Activated naive CD4-positive, alpha-beta T cell treated with anti-CD3 and anti-CD28 coated beads, Interleukin-2, amount 50 U/mL, for 72 hours (primary cell): ENCODE measurements around the gene RREB1. TPM values are rescaled to one million over a fixed set of nuclear protein-coding genes. Genes with fewer than 3 reads are reported as not detected.
A peak's percentile ranks its signal among the peaks of the same experiment; 100 is the strongest.
"Not testable (repeated sequence)": the region's sequence is repeated elsewhere in the genome, so short reads cannot be mapped to it uniquely, and the experiment has no call there.

Experiments used
- ATAC-seq, 2 donors: fragments of 150-1000 bp; cut with Tn5 transposase; 2 replicates each; pipeline ENCODE4 v1.10.0; 2021; ENCODE audit warnings: mild to moderate bottlenecking in 2 of 2, moderate library complexity in 2 of 2
- DNase-seq, 2 donors: peaks; one replicate each; pipeline ENCODE4 v3.0.0; 2021 to 2022; ENCODE audit warnings: low spot score in 2 of 2
- H3K27ac Mint-ChIP-seq, 2 donors: one replicate each; pipeline ENCODE4 v1.8.0; 2022; ENCODE audit warnings: mild to moderate bottlenecking in 2 of 2, mixed read lengths in 2 of 2
- H3K36me3 Mint-ChIP-seq, 2 donors: one replicate each; pipeline ENCODE4 v1.8.0; 2022; ENCODE audit warnings: mixed read lengths in 2 of 2
- H3K9me3 Mint-ChIP-seq, 2 donors: one replicate each; pipeline ENCODE4 v1.8.0; 2022; ENCODE audit warnings: mixed read lengths in 2 of 2
- total RNA-seq, 2 donors: library from RNA; stranded (reverse); gene quantifications; one replicate each; pipeline ENCODE4 v1.2.3, GENCODE V29; 2022

Gene RREB1
- total RNA-seq, 2 donors from 2014 or later = 15.0 to 22.4 TPM

- ATAC-seq = peak; percentile 62 to 66
- Mint-ChIP-seq H3K27ac (peak overlapping the region; percentile 82 to 93), H3K9me3 (no peaks in the 10 kb centered on the region), H3K36me3 (no peaks in the 10 kb centered on the region)
- DNase-seq = no peak
Measured at GRCh38 chr6:7145885-7146828, 38.4 kb downstream of the RREB1 start.

GRCh38 chr6:7147051-7147671 is 39.4 kb downstream of the RREB1 start:
- peak overlapping the region; percentile 79 to 82 for H3K27ac Mint-ChIP-seq
- H3K36me3 Mint-ChIP-seq = no peaks in the 10 kb centered on the region
- DNase-seq (no peak), ATAC-seq (no peak)
- H3K9me3 Mint-ChIP-seq = no peaks in the 10 kb centered on the region

- H3K27ac Mint-ChIP-seq = peak overlapping the region in 1 of 2 donors; percentile 82
- no peak for DNase-seq
- H3K36me3 Mint-ChIP-seq = no peaks in the 10 kb centered on the region
- ATAC-seq = peak; percentile 59 to 78
- H3K9me3 Mint-ChIP-seq = no peaks in the 10 kb centered on the region
Measured at GRCh38 chr6:7148100-7148822, 40.5 kb downstream of the RREB1 start.

- H3K27ac Mint-ChIP-seq = peak overlapping the region in 1 of 2 donors; percentile 31
Measured at GRCh38 chr6:7150381-7151064, 42.8 kb downstream of the RREB1 start.

GRCh38 chr6:7151381-7151780 is 43.6 kb downstream of the RREB1 start:
- Mint-ChIP-seq H3K9me3 (no peaks in the 10 kb centered on the region), H3K36me3 (no peaks in the 10 kb centered on the region), H3K27ac (peak overlapping the region in 1 of 2 donors; percentile 77)
- DNase-seq (no peak), ATAC-seq (no peak)

More at GRCh38 chr6:7150381-7151064, 42.8 kb downstream of the RREB1 start:
- Mint-ChIP-seq H3K9me3 (no peaks in the 10 kb centered on the region), H3K36me3 (no peaks in the 10 kb centered on the region)
- DNase-seq (no peak), ATAC-seq (no peak)

GRCh38 chr6:7152462-7152861 is 44.7 kb downstream of the RREB1 start:
- H3K9me3 Mint-ChIP-seq = no peaks in the 10 kb centered on the region
- DNase-seq = no peak
- no peak overlapping the region for H3K27ac Mint-ChIP-seq
- H3K36me3 Mint-ChIP-seq = no peaks in the 10 kb centered on the region
- no peak for ATAC-seq

- peak; percentile 19 to 37 for ATAC-seq
- no peaks in the 10 kb centered on the region for H3K9me3 Mint-ChIP-seq
- no peaks in the 10 kb centered on the region for H3K36me3 Mint-ChIP-seq
- peak overlapping the region; percentile 80 to 84 for H3K27ac Mint-ChIP-seq
- DNase-seq = no peak
Measured at GRCh38 chr6:7153789-7154188, 46.0 kb downstream of the RREB1 start.

- ATAC-seq (peak; percentile 81 to 87), DNase-seq (no peak)
- Mint-ChIP-seq H3K27ac (peak overlapping the region; percentile 80 to 84), H3K36me3 (no peaks in the 10 kb centered on the region), H3K9me3 (no peaks in the 10 kb centered on the region)
Measured at GRCh38 chr6:7154341-7155139, 46.8 kb downstream of the RREB1 start.

- ATAC-seq = peak in 1 of 2 donors; percentile 17
- no peaks in the 10 kb centered on the region for H3K36me3 Mint-ChIP-seq
- H3K9me3 Mint-ChIP-seq = no peaks in the 10 kb centered on the region
- no peak for DNase-seq
- peak overlapping the region; percentile 80 to 84 for H3K27ac Mint-ChIP-seq
Measured at GRCh38 chr6:7155871-7156579, 48.3 kb downstream of the RREB1 start.

GRCh38 chr6:7156643-7157278 is 49.0 kb downstream of the RREB1 start:
- Mint-ChIP-seq H3K9me3 (no peaks in the 10 kb centered on the region), H3K27ac (peak overlapping the region; percentile 4 to 80), H3K36me3 (no peaks in the 10 kb centered on the region)
- no peak for ATAC-seq
- DNase-seq = no peak

- not testable (repeated sequence) for ATAC-seq, H3K9me3 Mint-ChIP-seq, H3K36me3 Mint-ChIP-seq, H3K27ac Mint-ChIP-seq, DNase-seq
Measured at GRCh38 chr6:7157307-7157706, 49.5 kb downstream of the RREB1 start.

- DNase-seq (no peak), ATAC-seq (no peak)
- H3K9me3 Mint-ChIP-seq = no peaks in the 10 kb centered on the region
- H3K27ac Mint-ChIP-seq = peak overlapping the region in 1 of 2 donors; percentile 15
- no peaks in the 10 kb centered on the region for H3K36me3 Mint-ChIP-seq
Measured at GRCh38 chr6:7157752-7158616, 50.2 kb downstream of the RREB1 start.

GRCh38 chr6:7159790-7160525 is 52.2 kb downstream of the RREB1 start:
- DNase-seq (no peak), ATAC-seq (no peak)
- Mint-ChIP-seq H3K36me3 (no peaks in the 10 kb centered on the region), H3K27ac (no peak overlapping the region), H3K9me3 (no peaks in the 10 kb centered on the region)
